Right lobe of liver (tissue), 4 donors: ENCODE measurements around the gene MINAR1.

Source experiments
- CTCF ChIP-seq, 4 donors: fragments of 200-600 bp in 3 of 4; fragments of 450-650 bp in 1 of 4; IDR thresholded peaks; one replicate each; pipeline versions ENCODE4 v1.5.1 to v1.8.0; 2016 to 2022; ENCODE audit warnings: antibody characterized with exemption in 4 of 4, mild to moderate bottlenecking in 2 of 4
- POLR2A ChIP-seq: fragments of 450-650 bp; IDR thresholded peaks from one replicate; pipeline ENCODE4 v1.6.1; 2017; ENCODE audit warnings: antibody characterized with exemption, mild to moderate bottlenecking
- donor health status: DM: no; HTN: no; CAD: no.
- donor health status: DM: no; HTN: no; CAD: no.
- donor health status: DM: no; HTN: yes; CAD: no.

- no peak for TF ChIP-seq CTCF (IDR thresholded peaks at IDR 0.05)
- no peak for TF ChIP-seq POLR2A
These were observed 20.3 kb downstream of the MINAR1 start for GRCh38 chr15:79452244-79453051.
